IMR-90 (cell line): ENCODE data around the gene GALNT9.

Experiments
- NFE2L2 ChIP-seq: fragments of 150-350 bp; IDR thresholded peaks from 2 replicates; pipeline ENCODE4 v1.6.1; 2016; ENCODE audit warnings: low read depth, mild to moderate bottlenecking, low read length
- POLR2A ChIP-seq: IDR thresholded peaks from 2 replicates; pipeline ENCODE4 v1.6.1; 2012; ENCODE audit warnings: mild to moderate bottlenecking, low read depth, low read length
- TF ChIP-seq, protein P1 (sequence below): conservative IDR thresholded peaks from 2 replicates; pipeline ENCODE4 v1.5.1; 2012; ENCODE audit warnings: mild to moderate bottlenecking, low read depth, low read length, improper control_type of control experiment

DNA sequence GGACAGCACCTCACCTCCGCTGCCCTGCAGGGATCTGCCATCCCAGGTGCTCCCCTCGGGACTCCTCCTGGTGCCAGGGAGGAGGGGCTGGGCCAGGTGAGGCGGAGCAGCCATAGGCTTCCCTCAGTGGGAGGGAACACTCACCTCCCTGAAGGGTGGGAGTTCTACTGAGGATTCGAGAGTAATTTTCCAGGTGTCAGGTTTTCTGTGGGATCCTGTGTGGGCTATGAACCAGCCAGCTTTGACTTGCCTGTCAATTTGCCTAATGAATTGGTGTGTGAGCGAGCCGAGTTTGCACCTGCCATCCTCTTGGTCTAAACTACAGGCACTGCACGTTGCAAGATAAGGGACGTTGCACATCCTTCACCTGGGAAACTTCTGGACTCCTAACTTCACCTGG lies 134.8 kb downstream of the GALNT9 start:
- TF ChIP-seq, protein P1, sequence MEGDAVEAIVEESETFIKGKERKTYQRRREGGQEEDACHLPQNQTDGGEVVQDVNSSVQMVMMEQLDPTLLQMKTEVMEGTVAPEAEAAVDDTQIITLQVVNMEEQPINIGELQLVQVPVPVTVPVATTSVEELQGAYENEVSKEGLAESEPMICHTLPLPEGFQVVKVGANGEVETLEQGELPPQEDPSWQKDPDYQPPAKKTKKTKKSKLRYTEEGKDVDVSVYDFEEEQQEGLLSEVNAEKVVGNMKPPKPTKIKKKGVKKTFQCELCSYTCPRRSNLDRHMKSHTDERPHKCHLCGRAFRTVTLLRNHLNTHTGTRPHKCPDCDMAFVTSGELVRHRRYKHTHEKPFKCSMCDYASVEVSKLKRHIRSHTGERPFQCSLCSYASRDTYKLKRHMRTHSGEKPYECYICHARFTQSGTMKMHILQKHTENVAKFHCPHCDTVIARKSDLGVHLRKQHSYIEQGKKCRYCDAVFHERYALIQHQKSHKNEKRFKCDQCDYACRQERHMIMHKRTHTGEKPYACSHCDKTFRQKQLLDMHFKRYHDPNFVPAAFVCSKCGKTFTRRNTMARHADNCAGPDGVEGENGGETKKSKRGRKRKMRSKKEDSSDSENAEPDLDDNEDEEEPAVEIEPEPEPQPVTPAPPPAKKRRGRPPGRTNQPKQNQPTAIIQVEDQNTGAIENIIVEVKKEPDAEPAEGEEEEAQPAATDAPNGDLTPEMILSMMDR = no peak
- TF ChIP-seq POLR2A = no peak
- TF ChIP-seq NFE2L2 = no peak
